GM23338 (cell line): ENCODE results near the gene IZUMO4. TPM values are rescaled to one million over a fixed set of nuclear protein-coding genes. Genes with fewer than 3 reads are reported as not detected.

Source experiments
- ATAC-seq: fragments of 200-7000 bp; cut with Tn5 transposase; 3 replicates; pipeline ENCODE4 v1.9.1; 2020
- DNase-seq: peaks from one replicate; pipeline ENCODE4 v3.0.0-alpha.2; 2015; ENCODE audit warnings: low spot score
- H2AFZ ChIP-seq: fragments of 200-600 bp; sonication (generic); 2 replicates; pipeline ENCODE4 v1.8.0; 2016; ENCODE audit warnings: antibody characterized with exemption, mild to moderate bottlenecking, moderate library complexity
- H3F3A ChIP-seq: fragments of 200-600 bp; sonication (generic); replicated peaks from 2 replicates; pipeline ENCODE4 v1.8.0; 2017; ENCODE audit warnings: antibody characterized with exemption, mixed run types, low read depth
- H3K27ac ChIP-seq: fragments of 200-600 bp; sonication (generic); 2 replicates; pipeline ENCODE4 v1.6.1; 2016; ENCODE audit warnings: low read depth
- H3K27me3 ChIP-seq: fragments of 200-600 bp; sonication (generic); 2 replicates; pipeline ENCODE4 v1.8.0; 2016; ENCODE audit warnings: mild to moderate bottlenecking, mixed run types, moderate library complexity; ENCODE audit not compliant: insufficient read depth
- H3K36me3 ChIP-seq: fragments of 200-600 bp; sonication (generic); 2 replicates; pipeline ENCODE4 v1.8.0; 2016; ENCODE audit warnings: mild to moderate bottlenecking; ENCODE audit not compliant: insufficient read depth
- H3K4me1 ChIP-seq: fragments of 200-600 bp; sonication (generic); 2 replicates; pipeline ENCODE4 v1.8.0; 2016; ENCODE audit warnings: mild to moderate bottlenecking, moderate library complexity; ENCODE audit not compliant: insufficient read depth
- H3K4me2 ChIP-seq: fragments of 200-600 bp; sonication (generic); 2 replicates; pipeline ENCODE4 v1.7.1; 2017; ENCODE audit warnings: mixed run types
- H3K4me3 ChIP-seq: fragments of 200-600 bp; sonication (generic); 2 replicates; pipeline ENCODE4 v1.6.1; 2016; ENCODE audit warnings: mixed run types
- H3K79me2 ChIP-seq: fragments of 200-600 bp; sonication (generic); replicated peaks from 2 replicates; pipeline ENCODE4 v1.8.0; 2017; ENCODE audit warnings: mild to moderate bottlenecking; ENCODE audit not compliant: insufficient read depth
- H3K9me2 ChIP-seq: fragments of 200-600 bp; sonication (generic); 2 replicates; pipeline ENCODE4 v1.8.0; 2017; ENCODE audit not compliant: insufficient read depth
- H4K20me1 ChIP-seq: fragments of 200-600 bp; sonication (generic); replicated peaks from 2 replicates; pipeline ENCODE4 v1.8.0; 2017; ENCODE audit warnings: mild to moderate bottlenecking; ENCODE audit not compliant: insufficient read depth
- H3K27ac Mint-ChIP-seq: 2 replicates; pipeline ENCODE4 v1.8.0; 2020; ENCODE audit warnings: inconsistent platforms, mild to moderate bottlenecking, moderate library complexity, mixed read lengths
- H3K27me3 Mint-ChIP-seq: 3 replicates; pipeline ENCODE4 v1.8.0; 2022; ENCODE audit warnings: low read depth, mild to moderate bottlenecking, moderate library complexity, mixed read lengths, inconsistent platforms; ENCODE audit not compliant: insufficient read depth, poor library complexity
- H3K36me3 Mint-ChIP-seq: 3 replicates; pipeline ENCODE4 v1.8.0; 2021; ENCODE audit warnings: low read depth, mild to moderate bottlenecking, inconsistent platforms, moderate library complexity, mixed read lengths
- H3K4me1 Mint-ChIP-seq: 3 replicates; pipeline ENCODE4 v1.8.0; 2020; ENCODE audit warnings: mild to moderate bottlenecking, inconsistent platforms, mixed read lengths
- H3K4me3 Mint-ChIP-seq: 3 replicates; pipeline ENCODE4 v1.8.0; 2021; ENCODE audit warnings: moderate library complexity, mild to moderate bottlenecking, inconsistent platforms, mixed read lengths
- H3K9me3 Mint-ChIP-seq: 3 replicates; pipeline ENCODE4 v1.8.0; 2020; ENCODE audit warnings: moderate library complexity, mild to moderate bottlenecking, inconsistent platforms, mixed read lengths
- CREB1 ChIP-seq: fragments of 250-450 bp; sonication (Bioruptor Pico); IDR thresholded peaks from 2 replicates; pipeline ENCODE4 v1.5.0; 2020; ENCODE audit warnings: low read depth, mild to moderate bottlenecking, moderate library complexity
- EZH2 ChIP-seq: fragments of 200-600 bp; sonication (generic); IDR thresholded peaks from one replicate; pipeline ENCODE4 v1.8.0; 2017; ENCODE audit warnings: antibody characterized with exemption, mild to moderate bottlenecking, low read depth; ENCODE audit not compliant: unreplicated experiment
- JUNB ChIP-seq: IDR thresholded peaks from one replicate; pipeline ENCODE4 v1.6.1; 2016; ENCODE audit warnings: antibody characterized with exemption; ENCODE audit not compliant: unreplicated experiment
- POLR2AphosphoS5 ChIP-seq: IDR thresholded peaks from 2 replicates; pipeline ENCODE4 v1.6.1; 2016; ENCODE audit warnings: antibody characterized with exemption, low read depth
- REST ChIP-seq: IDR thresholded peaks from one replicate; pipeline ENCODE4 v1.6.1; 2018; ENCODE audit warnings: antibody characterized with exemption; ENCODE audit not compliant: unreplicated experiment
- ZNF114 ChIP-seq: fragments of 250-450 bp; sonication (Bioruptor Pico); IDR thresholded peaks from 2 replicates; pipeline ENCODE4 v1.5.0; 2020; ENCODE audit warnings: mild to moderate bottlenecking, moderate library complexity
- ZNF331 ChIP-seq: fragments of 250-450 bp; sonication (Bioruptor Pico); IDR thresholded peaks from 2 replicates; pipeline ENCODE4 v1.5.0; 2020; ENCODE audit warnings: low read depth, mild to moderate bottlenecking, moderate library complexity
- ZNF462 ChIP-seq: fragments of 250-450 bp; sonication (Bioruptor Pico); IDR thresholded peaks from 2 replicates; pipeline ENCODE4 v1.5.0; 2020; ENCODE audit warnings: mild to moderate bottlenecking, moderate library complexity
- polyA plus RNA-seq: library from polyadenylated mRNA; unstranded; fragments of >200 nt; fragmentation: Nextera tagmentation; extraction: Ambion mirVana; gene quantifications from 2 replicates; pipeline ENCODE4 v1.2.1, GENCODE V29; 2016
- total RNA-seq: library from RNA; depleted of rRNA; stranded (reverse); fragments of >200 nt; shearing (Covaris generic); gene quantifications from 2 replicates; pipeline ENCODE4 v1.2.3, GENCODE V29; 2014
- TF ChIP-seq, protein P1 (sequence below): IDR thresholded peaks from 2 replicates; pipeline ENCODE4 v1.6.1; 2016; ENCODE audit warnings: antibody characterized with exemption

IZUMO4 gene
- total and polyA plus RNA-seq, 2 experiments from 2014 or later, result 0.57 to 2.2 TPM

DNA sequence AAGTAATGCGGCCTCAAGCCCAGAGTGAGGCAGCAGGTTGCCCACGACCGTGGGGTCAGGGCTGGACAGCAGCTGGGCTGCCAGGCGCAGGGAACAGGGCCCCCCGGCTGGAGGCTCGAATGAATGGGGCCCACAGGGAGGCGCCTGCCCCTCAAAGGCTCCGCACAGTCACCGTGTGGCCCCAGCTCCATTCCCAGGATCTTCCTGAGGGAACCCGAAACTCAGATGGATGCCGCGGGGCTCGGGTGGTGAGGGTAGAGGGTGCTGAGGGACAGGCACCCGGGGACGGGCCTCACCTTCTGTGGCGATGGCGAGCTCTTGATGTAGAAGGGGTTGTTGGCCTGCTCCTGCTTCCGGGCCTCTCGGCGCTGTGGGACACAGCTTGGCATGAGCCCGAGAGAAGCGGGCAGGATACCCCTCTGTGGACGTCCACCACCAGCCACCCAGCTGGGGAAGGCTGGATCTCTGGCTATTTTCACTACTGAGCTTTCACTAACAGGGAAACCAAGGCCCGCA is 19.3 kb downstream of the IZUMO4 start:
- 0 out of 2 replicates have a peak, but pooled peaks cover 4% of the 10 kb centered on the region for H3F3A ChIP-seq
- Mint-ChIP-seq H3K4me1 (no peaks in the 10 kb centered on the region; the same call in 2 of the 3 replicates), H3K36me3 (peaks cover 76% of the 10 kb centered on the region), H3K27ac (no peak overlapping the region), H3K9me3 (no peaks in the 10 kb centered on the region), H3K4me3 (no peak overlapping the region), H3K27me3 (peaks cover 5% of the 10 kb centered on the region)
- no peak overlapping the region for H3K27ac ChIP-seq
- H3K4me1 ChIP-seq, result no peaks in the 10 kb centered on the region
- ATAC-seq (no peak), DNase-seq (no peak)
- H3K27me3 ChIP-seq, result no peaks in the 10 kb centered on the region
- H3K9me2 ChIP-seq, result no peaks in the 10 kb centered on the region
- H4K20me1 ChIP-seq, result peaks cover 10% of the 10 kb centered on the region
- no peak overlapping the region for H3K4me2 ChIP-seq
- no peak overlapping the region for H3K4me3 ChIP-seq
- H3K36me3 ChIP-seq, result peaks cover 30% of the 10 kb centered on the region
- TF ChIP-seq ZNF331 (CRISPR knock-in tag) (no peak), JUNB (no peak), CREB1 (no peak), ZNF114 (CRISPR knock-in tag) (no peak)
- TF ChIP-seq, protein P1, sequence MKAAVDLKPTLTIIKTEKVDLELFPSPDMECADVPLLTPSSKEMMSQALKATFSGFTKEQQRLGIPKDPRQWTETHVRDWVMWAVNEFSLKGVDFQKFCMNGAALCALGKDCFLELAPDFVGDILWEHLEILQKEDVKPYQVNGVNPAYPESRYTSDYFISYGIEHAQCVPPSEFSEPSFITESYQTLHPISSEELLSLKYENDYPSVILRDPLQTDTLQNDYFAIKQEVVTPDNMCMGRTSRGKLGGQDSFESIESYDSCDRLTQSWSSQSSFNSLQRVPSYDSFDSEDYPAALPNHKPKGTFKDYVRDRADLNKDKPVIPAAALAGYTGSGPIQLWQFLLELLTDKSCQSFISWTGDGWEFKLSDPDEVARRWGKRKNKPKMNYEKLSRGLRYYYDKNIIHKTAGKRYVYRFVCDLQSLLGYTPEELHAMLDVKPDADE, result no peak
- no peak overlapping the region for H2AFZ ChIP-seq
- H3K79me2 ChIP-seq, result no peaks in the 10 kb centered on the region

DNA sequence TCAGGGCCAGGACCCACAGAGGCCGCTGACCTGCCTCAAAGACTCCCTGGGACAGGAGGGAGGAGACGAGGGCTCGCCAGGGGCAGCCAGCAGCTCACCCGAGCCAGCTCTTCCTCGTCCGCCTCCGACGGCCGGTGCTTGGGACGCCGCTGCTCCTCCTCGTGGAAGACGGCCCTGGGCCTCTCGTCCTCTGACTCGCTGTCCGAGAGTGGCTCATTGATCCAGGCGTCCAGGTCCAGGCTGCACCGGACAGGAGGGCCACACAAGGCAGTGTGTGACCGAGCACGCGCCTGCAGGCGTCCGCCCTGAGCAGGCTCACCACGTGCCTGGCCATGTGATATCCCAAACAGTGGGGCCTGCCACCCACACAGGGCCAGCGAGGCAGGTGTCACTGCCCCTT is 19.8 kb downstream of the IZUMO4 start:
- Histone ChIP-seq H3K27me3 (no peaks in the 10 kb centered on the region), H3K36me3 (peaks cover 30% of the 10 kb centered on the region), H3K9me2 (no peaks in the 10 kb centered on the region), H3K4me3 (no peak overlapping the region), H3F3A (0 out of 2 replicates have a peak, but pooled peaks cover 4% of the 10 kb centered on the region), H3K4me2 (no peak overlapping the region), H3K4me1 (no peaks in the 10 kb centered on the region), H4K20me1 (peaks cover 10% of the 10 kb centered on the region), H3K27ac (no peak overlapping the region), H3K79me2 (no peaks in the 10 kb centered on the region), H2AFZ (no peak overlapping the region)
- no peak overlapping the region for H3K4me3 Mint-ChIP-seq
- no peaks in the 10 kb centered on the region for H3K9me3 Mint-ChIP-seq
- H3K36me3 Mint-ChIP-seq, result peaks cover 80% of the 10 kb centered on the region
- DNase-seq (no peak), ATAC-seq (no peak)
- H3K27ac Mint-ChIP-seq, result no peak overlapping the region
- no peaks in the 10 kb centered on the region; the same call in 2 of the 3 replicates for H3K4me1 Mint-ChIP-seq
- H3K27me3 Mint-ChIP-seq, result peaks cover 7% of the 10 kb centered on the region
- TF ChIP-seq ZNF114 (CRISPR knock-in tag) (no peak), ZNF462 (no peak), POLR2AphosphoS5 (no peak), EZH2 (no peak), ZNF331 (CRISPR knock-in tag) (no peak), CREB1 (no peak), JUNB (no peak), REST (no peak)
- TF ChIP-seq, protein P1, result no peak
